Measurements from ENCODE around the gene ASRGL1.

Gene ASRGL1

DNA sequence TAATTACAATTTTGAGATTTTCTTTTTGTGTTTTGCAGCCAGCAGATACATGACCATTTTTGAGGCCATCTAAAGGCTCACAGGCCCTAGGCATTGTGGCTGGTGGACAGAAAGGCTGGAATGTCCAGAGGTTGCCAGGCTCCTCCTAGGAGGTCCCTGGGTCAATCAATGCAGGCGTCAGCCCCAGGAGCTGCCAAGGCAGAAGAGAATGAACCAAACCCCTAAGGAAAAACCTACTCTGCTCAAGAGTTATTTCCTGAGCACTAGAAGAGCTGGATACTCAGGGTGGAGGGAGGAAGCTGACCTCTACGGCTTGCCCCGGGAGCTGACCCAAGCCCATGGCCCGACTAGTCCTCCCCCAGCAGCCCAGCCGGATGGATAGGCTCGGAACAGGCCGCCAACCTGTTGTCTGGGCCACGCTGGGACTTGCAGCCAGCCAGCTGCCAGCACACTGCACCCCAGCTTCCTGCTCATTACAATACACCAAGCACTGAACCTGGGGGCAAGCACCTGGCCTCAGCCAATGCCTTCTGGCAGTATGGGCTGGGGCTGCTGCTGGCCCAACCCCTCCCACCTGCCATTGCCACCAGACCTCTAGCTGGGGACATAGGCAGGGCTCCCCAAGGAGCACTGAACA is 75.9 kb downstream of the ASRGL1 start:
- DNase-seq (ENCODE audit: low read depth in 2 of 2) = no peak

DNA sequence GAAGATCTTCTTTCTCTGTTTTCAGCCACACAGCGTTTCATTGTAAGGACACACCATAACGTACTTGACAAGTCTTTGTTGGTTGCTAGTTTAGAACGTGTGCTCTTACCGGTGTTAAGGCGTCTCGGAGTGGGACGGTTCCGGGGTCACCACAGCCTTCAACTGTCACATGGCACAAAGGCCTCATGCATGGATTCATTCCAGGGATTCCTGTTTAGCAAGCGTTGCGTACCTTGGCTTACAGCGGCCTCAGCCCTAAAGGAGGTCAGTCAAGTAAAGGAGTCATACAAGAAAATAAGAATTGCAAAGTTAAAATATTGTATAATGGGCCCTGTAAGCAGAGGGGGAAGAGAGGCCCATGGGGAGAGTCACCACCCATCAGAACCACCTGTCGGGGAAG is 79.3 kb downstream of the ASRGL1 start:
- DNase-seq (ENCODE audit: low read depth in 2 of 2) = no peak

DNA sequence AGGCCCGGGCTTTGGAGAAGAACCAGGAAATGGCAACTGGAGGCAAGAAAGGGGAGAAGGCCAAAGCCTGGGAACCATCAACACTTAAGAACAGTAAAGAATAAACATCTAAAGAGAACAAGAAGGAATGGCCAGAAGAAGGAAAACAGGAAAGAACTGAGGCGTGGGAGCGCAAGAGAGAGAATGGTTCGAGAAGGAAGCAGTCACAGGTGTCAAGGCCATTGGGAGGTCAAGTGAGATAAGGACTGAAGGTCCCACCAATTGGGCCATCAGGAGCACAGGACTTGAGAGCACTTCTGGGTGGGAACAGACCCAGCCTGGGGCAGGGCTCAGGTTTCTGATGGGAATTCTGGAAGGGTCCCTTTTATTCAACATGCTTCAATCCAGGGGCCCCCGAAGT is 80.9 kb downstream of the ASRGL1 start:
- no peak for DNase-seq (ENCODE audit: low read depth in 2 of 2)

DNA sequence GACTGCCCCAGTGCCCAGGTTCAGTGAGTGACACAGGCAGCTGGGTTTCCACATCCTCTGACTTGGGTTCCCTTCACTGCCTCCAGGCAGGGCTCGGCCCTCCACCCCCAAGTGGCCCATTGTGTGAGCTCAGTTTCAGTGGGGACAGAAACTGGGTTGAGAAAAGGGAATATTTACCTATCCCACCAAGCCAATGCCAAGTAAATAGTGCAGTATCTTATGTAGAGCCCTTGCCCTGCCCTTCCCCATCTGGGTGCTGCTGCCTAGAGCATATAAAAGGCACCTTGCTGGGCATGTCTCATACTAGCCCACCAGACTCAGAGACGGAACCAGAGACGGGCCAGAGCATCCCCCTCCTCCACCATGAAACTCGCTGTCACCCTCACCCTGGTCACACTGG is 81.5 kb downstream of the ASRGL1 start, which contains the start of gene SCGB1A1:
SCGB1A1 (plus strand) TSS at position 301 of the 400 bp plus-strand sequence; CDS start at position 364, 63 bp downstream.
- no peak for DNase-seq (ENCODE audit: low read depth in 2 of 2)

DNA sequence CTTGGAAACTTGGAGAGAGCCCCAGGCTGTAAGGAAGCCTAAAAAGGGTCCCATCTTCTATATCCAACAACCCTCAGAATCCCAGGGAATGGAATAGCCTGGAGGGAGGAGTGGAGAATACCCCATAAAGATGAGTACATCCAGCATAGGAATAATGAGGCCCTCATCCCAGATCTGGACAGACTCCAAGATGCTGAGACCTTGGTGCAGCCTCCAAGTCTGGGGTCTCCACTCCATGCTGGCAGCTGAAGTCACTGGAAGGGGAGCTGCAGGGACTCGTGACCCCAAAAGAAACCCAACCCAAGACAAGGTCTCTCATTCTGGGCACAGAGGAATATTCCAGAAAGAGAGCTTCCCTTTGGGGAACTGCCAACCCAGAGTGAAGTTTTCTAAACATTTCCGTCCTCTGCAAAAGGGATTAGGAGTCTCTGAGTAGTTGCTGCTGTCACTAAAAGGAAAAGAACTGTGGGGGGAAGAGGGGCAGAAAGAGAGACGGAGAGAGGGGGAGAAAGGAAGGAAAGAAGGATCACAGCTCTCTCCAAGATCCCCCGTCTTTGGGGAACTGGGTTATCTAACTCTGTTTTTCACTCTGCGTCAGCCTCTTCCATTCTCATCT is 82.2 kb downstream of the ASRGL1 start:
- no peak for DNase-seq (ENCODE audit: low read depth in 2 of 2)

DNA sequence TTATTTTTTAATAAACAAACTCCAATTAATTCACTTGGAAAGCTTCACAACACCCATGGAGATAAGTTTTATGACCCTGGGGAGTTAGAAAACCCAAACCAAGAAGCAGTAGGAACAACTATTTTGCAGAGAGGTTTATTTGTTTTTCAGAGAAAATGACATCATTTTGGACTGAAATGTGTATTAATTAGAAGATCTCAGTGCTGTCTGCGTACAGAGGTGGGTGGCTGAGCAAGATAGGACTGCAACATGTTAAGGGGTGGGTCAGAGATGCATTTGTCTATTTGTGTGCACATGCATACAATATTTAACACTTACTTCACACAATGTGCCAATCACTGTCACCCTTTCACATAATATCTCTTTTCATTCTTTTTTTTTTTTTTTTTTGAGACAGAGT is 82.7 kb downstream of the ASRGL1 start:
- DNase-seq (ENCODE audit: low read depth in 2 of 2) = no peak

DNA sequence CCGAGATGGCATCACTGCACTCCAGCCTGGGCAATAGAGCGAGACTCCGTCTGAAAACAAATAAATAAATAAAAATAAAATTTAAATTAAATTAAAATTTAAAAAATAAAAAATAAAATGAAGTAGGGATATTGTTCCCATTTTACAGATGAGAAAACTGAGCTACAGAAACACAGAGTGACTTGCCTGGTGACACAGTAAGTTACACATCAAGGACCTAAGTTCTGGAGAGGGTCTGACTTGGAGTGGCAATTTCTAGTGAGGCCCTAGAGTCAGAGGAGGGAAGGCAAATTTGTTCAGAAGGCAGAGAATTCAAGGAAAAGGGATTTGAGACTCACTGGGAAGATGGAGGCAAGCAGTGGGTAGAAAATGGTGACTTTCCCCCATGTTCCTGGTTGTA is 83.6 kb downstream of the ASRGL1 start:
- no peak for DNase-seq (ENCODE audit: low read depth in 2 of 2)

DNA sequence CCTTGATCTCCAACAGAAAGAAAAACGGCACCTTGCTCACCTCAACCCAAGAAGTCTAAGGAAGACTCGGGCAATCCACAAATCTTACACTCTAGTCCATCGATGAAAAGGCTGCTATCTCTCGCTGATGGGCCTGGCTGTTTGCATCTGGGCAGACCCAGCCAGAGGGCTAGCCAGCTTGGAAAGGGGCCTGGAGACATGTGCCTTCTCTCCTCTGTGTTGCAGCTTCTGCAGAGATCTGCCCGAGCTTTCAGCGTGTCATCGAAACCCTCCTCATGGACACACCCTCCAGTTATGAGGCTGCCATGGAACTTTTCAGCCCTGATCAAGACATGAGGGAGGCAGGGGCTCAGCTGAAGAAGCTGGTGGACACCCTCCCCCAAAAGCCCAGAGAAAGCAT is 84.7 kb downstream of the ASRGL1 start:
- DNase-seq (ENCODE audit: low read depth in 2 of 2) = no peak

DNA sequence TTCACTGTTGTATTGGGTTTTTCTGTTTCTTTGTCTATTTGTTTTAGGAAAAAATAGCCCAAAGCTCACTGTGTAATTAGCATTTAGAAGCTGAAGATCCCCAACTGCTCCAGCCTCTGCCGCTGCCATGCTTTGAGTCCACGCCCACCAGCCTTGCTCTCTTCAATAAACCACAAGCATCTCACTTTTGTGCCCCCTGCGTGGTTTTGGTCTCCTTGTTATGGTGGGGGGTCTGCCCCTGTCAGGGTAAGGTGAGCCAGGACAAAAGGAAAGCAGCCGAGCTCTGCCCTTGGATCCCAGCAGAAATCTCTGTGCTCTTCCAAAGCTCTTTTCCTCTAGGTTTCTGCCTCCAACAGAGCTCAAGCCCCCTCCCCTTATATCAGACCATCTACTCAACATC is 85.8 kb downstream of the ASRGL1 start:
- DNase-seq (ENCODE audit: low read depth in 2 of 2) = no peak

DNA sequence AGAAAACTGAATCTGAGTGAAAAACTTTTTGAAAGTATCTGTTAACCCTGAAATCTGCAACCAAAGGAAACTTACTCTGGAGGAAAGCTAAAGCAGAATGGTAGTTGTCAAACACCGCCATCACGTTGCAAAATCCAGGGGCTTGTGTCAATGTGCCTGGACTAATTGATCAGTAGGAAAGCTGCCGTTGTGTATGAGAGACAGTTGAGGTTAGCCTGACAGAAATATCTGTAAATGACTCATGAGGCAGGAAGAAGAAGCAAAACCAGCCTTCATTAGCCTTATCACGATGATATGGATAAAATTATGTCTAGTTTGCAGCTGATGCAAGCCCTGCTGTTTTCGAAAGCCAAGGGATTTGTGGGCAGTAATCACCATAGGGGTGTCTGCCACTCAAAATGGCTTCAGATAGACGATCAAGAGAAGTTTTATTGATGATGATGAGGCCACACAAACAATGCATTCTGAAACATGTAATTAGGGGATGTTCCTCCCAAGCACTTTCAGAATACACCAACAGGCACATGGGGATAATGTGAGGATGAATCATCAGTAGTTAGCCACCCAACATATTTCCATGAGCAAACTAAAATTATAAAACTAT is 90.5 kb downstream of the ASRGL1 start:
- DNase-seq (ENCODE audit: low read depth in 2 of 2) = no peak

DNA sequence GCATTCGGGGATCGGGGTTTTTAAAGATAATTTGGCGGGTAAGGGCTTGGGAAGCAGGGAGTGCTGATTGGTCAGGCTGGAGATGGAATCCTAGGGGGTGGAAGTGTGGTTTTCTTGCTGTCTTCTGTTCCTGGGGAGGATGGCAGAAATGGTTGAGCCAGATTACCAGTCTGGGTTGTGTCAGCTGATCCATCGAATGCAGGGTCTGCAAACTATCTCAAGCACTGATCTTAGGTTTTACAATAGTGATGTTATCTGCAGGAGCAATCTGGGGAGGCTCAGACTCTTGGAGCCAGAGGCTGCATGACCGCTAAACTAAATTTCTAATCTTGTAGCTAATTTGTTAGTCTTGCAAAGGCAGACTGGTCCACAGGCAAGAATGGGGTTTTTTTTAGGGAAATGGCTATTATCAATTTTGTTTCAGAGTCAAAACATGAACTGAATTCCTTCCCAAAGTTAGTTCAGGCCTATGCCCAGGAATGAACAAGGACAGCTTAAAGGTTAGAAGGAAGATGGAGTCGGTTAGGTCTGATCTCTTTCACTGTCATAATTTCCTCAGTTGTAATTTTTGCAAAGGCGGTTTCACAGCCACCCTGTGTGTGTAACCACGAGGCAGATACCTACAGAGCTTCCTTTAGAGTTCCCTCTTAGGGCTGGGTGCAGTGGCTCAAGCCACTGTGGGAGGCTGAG is 91.8 kb downstream of the ASRGL1 start:
- no peak for DNase-seq (ENCODE audit: low read depth in 2 of 2)

DNA sequence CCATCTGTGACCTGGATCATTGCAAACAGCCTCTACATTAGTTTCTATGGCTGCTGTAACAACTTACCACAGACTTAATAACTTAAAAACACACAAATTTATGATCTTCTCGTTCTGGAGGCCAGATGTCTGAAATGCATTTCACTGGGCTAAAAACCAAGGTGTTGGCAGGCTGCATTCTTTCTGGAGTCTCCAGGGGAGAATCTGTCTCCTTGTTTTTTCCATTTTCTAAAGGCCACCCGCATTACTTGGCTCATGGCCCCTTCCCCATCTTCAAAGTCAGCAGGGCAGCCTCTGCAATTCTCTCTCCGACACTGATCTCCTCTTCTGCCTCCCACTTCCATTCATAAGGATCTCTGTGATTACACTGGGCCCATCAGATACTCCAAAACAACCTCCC is 93.2 kb downstream of the ASRGL1 start:
- DNase-seq (ENCODE audit: low read depth in 2 of 2) = no peak

DNA sequence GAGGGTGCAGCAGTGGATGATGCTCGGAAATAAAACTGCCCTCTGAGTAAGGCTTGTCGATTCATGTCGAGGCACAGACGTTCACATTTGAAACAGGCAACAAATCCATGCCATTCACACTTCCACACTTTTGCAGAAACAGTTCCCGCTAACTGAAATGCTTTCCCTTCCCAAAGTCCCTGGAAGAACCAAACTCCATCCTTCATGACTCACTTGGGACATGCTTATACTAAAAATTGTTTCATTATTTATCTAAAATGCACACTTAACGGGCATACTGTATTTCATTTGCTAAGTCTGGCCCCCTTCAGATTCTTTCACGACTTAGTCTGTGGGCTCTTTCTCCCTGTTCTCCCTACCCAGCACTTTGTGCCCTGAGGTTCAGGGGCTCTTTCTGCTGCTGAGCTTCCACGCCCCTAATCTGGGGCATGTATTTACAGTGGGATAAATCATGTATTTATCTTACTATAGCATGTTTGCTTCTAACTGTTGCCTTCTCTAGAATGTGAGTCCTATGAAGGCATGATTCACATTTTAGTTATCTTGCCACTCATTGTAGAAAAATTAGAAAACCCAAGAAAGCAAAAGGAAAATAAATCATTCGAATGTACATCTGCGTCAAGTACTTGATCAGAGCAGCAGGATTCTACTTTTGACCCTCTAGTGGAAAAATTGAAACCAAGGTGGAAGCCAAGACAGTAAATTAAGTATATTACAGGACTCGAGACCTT is 94.1 kb downstream of the ASRGL1 start:
- no peak for DNase-seq (ENCODE audit: low read depth in 2 of 2)

DNA sequence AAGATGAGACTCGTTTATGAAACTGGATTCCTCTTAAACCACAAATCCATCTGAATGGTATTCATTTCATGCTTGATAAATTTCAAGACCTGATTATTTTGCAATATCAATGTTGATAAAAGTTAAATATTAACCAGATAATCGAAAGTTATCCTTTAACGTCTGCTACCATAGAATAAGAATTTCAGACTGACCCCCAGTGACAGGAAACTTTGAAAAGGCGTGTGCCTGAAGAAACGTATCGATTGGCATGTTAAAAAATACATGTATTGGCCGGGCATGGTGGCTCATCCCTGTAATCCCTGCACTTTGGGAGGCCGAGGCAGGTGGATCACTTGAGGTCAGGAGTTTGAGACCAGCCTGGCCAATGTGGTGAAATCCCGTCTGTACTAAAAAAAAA is 95.4 kb downstream of the ASRGL1 start:
- no peak for DNase-seq (ENCODE audit: low read depth in 2 of 2)

DNA sequence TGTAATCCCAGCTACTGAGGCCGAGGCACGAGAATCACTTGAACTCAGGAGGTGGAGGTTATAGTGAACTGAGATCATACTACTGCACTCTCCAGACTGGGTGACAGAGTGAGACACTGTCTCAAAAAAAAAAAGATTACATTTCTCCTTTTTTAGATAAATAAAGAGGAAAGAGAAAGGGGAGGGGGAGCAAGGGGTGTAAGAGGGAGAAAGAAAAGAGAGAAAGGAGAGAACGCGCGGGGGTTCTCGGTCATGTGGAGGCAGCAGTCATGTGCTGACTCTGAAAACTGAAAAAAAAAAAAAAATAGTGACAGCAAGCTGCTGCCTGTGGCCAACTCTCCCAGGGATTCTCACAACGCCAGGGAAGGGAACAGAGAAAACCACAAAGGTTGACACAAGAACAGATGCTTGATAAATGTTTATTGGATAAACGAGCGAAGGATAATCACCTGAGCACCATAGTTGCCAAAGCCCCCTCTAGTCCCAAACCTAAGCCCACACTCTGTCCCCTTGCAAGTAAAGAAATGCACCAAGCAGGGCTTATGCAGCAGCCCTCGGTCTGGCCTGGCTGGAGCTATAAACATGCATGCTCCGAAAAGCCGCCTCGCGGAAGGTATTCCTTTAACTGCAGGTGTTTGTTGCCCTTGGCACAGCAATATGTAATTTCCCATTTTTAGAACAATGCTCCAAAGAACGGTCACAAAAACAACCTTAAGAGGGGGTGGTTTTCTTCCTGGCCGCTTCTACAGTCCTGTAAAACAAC is 96.1 kb downstream of the ASRGL1 start:
- DNase-seq (ENCODE audit: low read depth in 2 of 2) = no peak

DNA sequence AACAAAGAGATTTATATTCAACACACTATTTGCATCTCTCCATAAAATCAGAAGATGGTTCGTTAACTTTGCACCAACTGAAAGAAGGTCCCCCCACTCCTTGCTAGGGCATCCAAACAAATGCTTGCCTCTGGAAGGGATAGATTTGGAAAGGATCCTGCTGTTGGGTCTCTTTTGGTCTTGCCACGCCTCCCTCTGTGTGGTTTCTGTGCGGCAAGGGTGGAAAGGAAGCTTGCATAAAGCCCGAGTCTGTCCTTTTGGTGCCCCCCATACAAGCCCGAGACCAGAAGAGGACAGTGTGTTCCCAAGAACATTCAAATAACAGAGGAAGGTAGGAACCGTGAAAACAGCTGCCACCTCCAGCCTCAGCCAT is 96.6 kb downstream of the ASRGL1 start:
- no peak for DNase-seq (ENCODE audit: low read depth in 2 of 2)

DNA sequence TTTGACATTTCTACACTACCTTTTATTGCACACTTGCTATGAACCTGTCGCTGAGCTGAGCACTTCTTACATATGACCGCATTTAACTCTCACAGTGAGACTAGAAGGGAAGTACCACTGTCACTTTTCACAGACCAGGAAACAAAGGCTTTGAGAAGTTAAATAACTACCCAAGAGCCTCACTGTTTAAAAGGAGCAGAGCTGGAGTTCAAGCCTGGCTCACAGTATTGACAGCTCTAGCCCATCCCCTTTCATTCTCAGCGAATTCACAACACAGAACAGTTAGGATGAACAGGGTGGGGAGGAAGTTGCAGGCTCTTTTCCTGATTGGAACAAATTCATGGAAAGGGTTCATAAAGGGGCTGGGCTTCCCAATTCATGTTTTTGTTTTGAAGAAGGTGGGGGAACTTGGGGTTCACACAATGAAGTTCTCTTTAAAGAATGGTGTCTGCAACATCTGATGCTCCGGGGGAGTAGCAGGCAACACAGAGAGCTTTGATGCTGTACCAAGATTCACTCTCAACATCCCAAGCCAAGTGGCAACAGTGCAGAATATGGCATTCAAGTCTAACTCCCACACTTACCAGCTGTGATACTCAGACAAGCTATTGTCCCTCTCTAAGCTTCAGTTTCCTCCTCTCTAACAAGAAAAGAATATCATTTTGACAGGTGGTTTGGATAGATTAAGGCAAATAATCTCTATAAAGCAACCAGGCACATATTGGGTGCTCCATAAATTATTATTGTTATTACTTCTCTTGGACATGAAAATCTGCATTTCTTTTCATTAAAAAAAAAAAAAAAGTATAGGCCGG is 98.8 kb downstream of the ASRGL1 start:
- DNase-seq (ENCODE audit: low read depth in 2 of 2) = no peak

DNA sequence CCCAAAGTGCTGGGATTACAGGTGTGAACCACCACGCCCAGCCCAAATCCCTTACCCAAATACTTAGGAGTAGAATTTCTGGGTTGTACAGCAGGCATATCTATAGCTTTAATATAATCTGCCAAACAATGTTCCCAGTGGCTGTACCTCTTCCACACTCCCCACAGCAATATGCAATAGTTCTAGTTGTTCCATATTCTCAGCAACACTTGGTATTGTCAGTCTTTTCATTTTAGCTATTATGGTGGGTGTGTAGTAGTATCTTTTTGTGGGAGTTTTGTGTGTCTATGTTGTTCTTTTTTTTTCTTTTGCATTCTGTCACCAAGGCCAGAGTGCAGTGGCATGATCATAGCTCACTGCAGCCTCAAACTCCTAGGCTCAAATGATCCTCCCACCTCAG is 100.4 kb downstream of the ASRGL1 start:
- no peak for DNase-seq (ENCODE audit: low read depth in 2 of 2)

DNA sequence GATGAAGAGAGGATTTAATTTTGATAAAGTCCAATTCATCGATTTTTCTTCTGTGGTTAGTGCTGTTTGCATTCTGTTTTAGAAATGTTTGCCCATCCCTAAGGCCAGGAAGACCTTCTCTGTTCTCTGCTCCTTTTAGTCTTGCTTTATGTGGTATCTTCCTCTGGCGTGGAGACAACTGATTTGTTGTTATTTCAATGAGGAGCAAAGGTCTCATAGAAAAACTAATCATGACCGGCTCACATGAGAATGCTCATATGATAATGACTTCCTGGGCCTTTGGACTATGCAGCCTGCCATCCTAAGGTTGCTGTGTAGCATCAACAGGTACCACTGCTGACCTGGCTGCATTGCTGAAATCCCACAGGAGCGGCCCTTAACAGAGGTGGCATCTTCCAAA is 101.4 kb downstream of the ASRGL1 start:
- DNase-seq (ENCODE audit: low read depth in 2 of 2) = no peak

DNA sequence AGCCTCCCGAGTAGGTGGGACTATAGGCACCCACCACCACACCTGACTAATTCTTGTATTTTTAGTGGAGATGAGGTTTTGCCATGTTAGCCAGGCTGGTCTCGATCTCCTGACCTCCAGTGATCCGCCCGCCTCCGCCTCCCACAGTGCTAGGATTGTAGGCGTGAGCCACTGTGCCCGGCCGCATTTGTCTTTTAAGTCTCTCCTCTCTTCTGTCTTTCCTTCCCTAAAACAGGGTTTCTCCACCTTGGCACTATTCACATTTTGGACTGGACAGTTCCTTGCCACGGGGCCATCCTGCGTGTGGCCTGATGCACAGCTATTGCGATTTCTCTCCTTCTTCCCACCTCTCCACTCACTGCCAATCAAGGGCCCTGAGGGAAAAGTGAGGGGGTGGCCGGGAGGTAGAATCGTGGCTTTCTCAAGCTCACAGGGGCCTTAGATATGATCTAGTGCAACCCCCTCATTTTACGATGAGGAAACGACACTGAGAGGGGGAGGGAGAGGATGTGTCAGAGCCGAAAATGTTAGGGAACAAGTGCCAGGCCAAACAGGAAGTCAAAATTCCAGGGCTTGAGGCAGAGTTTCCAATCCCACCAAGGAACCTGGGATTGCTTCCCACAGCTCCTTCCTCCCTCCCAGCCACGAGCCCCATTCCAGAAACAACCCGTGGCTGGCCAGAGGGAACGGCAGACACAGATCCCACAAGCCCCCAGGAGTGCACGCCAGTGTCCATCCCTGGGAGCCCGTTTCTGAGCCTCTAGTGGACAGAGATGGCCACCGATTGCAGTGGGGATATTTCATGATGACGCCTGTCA is 102.7 kb downstream of the ASRGL1 start:
- DNase-seq (ENCODE audit: low read depth in 2 of 2) = no peak
